HG03342 (cell line): Measurements from ENCODE around the gene ACTR10.

ENCODE experiments used
- ATAC-seq: cut with Tn5 transposase; IDR thresholded peaks from one replicate; pipeline ENCODE4 v1.9.1; 2021; ENCODE audit warnings: mild to moderate bottlenecking, moderate library complexity; ENCODE audit not compliant: unreplicated experiment

Gene ACTR10

DNA sequence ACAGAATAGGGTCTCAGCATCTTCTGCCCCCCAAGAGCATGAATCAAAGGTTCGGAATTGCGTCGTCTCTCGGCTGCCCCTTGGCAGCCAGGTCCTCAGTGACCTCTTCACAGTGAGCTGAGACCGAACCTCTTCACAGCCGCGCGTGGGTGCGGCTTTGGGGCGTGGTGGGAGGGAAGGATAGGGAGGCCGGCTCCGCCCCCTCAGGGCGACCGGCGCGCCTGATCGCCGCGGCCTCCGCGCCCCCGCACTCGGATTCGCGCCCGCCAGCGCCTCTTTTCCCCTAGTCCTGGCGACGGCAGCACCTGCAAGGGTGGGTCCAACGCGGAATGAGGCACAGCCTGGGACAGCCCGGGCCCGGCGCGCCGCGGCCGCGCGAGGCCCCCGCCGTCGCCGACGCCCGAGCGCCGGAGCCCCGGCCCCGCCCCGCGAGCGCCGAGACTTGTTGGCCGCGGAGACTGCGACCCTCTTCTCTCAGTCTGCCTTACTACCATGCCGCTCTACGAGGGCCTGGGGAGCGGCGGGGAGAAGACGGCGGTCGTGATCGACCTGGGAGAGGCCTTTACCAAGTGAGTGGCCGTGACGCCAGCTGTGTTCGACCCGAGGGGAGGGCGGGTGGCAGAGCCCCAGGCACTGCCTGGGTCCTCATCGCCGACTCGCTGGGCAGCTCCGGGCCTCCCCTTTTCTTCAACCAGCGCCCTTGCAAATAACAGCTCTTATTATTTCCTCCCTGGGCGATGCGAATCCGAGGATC is at the start of gene ACTR10:
Gene ACTR10, plus strand, starts transcription at position 424 of the 754 bp plus-strand sequence. Its CDS starts 69 bp downstream, at position 493.
- peak; percentile 90 for ATAC-seq

DNA sequence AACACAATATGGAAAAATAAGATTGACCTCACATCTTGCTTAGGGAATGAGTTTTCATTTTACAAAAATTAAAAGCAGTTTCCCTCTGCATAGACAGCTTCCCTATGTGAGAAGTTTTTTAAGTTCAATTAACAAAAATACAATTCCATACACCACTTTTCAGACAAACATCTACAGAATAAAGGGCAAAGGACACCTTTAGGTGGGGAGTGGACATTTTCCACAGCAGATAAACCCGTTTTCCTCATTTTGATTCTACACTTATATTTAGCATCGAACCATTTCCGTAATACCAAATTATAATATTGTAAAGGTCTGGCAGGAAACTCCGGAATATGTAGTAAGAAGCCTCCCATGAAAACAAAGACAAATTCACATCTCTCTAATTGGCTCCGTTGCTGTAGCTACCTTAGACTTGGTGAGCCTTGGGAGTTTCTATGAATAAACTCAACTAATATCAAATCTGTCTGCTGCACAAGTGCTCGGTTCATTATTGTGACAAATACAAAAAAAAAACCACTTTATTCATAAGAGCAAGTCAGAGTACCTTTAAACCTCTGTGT is 49.6 kb upstream of the ACTR10 start:
- ATAC-seq: no peak

DNA sequence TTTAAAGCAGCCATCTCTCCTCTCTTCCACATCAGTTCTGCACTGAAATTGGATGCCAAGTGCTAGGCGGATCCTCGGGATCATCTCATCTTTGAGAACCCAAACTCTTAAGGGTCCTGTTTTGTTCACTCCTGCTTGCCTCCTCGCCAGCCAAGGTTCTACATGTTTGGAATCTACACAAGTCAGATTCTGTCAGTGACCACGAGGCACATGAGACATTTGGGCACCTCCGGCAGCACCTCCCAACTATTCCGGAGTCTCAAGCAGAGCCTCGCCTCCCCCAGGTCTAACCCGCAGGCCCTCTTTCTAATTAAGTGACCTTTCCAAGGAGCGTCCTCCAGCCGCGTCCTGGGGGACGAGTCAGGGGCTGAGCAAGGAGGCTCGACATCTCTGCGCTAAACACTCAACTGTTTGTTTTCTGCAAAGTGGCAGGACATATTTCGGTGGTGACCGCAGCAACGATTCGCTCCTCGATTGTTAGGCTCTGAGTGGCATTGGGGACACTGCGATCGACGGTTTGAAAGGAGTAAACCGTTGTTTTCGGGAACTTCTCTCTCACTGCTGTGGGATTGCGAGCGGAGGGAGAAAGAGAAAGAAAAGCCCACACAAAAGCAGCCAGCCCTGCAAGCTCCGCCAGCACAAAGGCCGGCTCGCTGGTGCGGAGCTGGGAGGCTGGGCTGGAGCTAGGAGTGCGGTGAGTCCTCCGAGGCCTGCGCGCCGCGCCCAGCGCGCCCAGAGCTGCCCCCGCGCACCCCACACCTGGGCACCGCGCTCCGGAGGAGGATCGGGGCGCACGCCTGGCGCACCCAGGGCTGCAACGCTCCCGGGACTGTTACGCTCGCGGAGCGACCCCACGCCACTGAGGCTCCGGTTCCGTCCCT is 48.6 kb upstream of the ACTR10 start:
- ATAC-seq: peak; percentile 39

DNA sequence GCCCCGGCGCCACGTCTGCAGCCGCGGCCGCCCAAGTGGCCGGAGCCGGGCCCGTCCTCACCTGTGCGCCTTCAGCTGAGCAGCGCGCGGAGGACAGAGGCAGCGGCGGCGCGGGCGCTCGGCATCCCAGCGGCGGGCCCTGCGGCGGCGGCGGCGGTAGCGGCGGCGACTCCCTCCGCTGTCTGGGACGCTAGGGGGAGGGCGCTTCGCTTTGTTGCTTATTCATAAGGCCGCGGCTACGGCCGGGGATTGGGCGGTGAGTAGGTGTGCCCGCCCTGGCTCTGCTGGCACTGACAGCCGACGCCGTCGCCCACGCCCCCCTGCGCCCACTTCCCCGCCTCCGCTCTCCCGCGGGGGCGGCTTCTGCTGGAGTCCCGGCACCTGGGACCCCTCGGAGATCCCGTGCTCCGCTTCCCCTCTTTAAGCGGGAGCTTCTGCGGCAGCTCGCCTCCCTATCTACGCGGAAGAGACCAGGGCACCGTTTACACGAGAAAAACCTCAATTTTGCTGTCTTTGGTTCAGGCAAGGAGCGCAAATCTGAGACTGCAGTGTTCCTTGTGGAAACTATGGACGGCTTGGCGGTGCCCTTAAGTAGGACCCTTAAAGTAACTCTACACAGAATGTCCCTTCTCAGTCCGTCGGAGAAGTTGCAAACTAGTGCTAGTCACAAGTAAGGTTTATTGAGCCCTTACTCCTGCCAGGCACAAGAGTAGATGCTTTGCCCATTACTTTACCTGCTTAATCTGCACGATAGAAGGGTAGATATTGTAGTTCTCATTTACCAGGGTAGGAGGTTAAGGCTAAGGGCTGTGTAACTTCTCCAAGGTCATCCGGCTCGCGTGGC is 47.7 kb upstream of the ACTR10 start, which contains the start of gene ARMH4:
Gene ARMH4, minus strand, starts transcription at position 200 of the 844 bp plus-strand sequence. CDS start 12,855 bp downstream, outside the sequence.
- peak; percentile 91 for ATAC-seq

DNA sequence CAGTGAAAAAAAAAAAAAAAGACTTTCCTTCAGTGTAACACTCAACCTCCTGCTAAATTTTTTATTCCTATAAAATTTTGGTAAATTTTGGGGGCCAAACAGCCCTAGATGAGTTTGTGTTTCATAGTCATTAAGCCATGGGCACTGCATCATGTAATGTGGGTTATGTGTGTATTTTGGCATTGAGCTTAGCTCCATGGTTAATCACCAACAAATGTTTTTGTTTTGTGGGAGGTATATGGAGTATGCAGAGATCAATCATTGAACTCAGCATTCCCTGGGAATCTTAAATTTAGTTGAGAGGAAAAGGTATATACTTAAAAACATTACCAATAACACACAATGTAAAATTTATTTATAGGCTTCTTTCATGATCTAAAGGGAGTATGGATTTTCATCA is 39.4 kb upstream of the ACTR10 start:
- no peak for ATAC-seq

DNA sequence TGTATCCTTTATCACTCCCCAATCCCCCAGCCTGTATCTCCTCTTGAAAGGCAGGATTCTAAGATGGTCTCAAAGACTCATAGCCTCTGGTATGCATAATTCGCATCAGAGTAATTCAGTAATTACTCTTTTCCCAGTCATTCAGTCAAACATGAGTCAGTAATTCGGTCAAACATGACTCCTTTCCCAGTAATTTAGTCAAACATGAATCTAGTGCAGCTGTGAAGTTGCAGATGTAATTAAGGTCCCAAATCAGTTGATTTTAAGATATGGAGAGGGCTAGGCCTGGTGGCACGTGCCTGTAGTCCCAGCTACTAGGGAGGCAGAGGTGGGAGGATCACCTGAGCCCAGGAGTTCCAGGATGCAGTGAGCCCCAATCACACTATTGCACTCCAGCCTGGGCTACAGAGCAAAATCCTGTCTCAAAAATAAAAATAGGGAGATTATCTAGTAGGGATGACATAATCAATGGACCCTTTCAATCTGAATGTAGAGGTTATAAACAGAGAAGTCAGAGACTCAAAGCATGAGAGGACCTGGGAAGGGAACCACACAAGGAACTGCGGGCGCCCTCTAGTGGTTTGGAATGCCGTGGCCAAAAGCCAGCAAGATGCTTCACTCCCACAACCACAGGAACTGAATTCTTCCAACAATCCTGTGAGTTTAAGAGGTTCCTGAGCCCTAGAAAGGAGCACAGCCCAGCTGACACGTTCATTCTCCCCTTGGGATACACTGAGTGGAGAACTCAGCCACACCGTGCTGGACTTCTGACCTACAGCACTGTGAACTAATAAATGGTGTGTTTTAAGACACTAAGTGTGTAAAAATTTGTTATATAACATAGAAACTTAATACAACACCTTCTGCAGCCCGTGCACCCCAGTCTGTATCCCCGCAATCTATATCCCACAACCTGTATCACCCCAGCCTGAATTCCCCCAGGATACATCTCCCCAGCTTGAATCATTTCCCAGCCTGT is 33.7 kb upstream of the ACTR10 start:
- no peak for ATAC-seq

DNA sequence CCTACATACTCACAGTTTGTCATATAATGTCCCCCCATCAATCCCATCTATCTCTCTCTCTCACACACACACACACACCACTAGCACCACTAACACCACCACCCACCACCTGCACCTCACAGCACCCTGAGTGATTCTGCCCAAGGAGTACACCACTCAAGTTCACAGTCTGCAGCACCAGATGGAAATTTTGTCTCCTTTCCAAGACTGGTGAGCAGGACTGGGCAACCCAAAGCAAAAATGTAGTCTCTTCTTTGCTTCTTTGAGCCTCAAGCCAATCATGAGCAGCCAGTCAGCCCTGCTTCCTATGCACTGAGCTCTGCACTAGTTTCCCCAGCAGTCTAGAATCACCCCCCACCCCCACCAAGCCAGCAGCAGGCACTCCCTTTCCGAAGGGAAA is 32.9 kb upstream of the ACTR10 start:
- no peak for ATAC-seq

DNA sequence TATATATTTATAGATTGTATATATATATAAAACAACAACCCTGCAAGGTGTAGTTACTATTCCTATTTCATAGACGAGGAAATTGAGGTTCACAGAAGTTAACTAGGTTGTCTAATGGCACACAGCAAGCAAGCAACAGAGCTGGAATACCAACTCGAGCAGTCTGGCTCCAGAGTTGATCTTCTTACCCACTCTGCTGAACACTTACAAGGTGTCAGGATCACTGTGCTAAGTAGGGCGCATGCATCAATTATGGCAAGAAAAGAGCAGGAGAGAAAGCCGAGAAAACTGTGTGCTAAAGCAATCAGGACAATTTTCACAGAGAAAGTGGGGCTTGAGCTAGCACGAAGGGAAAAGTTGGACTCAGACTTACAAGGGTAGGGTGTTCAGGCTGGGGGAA is 32.1 kb upstream of the ACTR10 start:
- ATAC-seq: no peak

DNA sequence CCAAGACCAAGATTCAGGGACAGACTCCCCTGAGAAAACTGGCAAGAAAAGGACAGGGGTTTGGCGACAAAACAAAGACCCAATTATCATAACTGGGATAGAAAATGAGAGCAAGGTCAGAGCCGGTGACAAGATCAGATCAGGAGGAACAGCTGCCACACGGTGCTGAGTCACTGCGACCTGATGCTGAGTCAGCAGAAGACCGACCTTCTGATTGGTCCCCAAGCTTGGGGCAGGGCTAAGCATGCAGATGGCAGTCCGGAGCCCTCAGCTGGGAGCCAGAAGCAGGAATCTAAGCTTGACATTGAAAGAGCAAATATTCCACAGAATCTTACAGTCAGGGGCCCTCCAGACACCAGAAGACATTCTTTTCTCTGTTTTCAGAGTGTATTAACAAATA is 28.9 kb upstream of the ACTR10 start:
- peak; percentile 94 for ATAC-seq

DNA sequence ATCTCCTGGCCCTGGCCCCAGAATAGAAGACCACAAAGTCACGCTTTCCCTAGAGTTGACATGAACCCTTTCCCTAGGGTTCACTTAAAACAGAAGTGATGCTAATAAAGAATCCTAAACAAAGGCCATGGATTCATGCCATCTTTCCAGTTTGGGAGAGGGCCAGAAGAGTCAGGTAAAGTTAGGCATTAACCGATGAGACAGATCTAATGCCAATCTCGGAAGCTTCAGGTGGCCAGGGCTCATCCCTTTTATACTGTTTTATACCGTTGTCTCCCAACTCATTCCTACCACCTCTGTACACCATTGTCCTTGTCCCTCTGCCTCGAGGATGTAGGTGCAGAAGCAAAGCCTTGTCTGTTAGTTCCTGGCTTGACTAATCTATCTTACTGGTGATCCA is 22.8 kb upstream of the ACTR10 start:
- no peak for ATAC-seq

DNA sequence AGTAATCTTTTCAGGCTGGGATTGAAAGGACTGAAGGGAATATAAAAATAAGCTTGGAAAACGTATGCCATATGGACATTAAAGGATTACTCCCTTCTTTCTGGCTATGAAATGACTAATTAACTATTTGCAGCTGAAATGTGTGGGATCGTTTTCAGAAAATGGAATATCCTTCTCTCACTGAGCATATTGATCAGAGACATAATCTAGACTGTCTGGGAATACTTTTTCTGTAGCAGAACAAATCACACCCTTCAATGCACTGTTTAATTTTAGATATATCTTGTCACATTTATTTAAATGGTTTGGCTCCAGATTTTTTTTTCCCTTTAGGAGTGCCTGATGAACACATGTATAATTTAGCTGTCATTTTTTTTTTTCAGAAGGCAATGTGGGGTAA is 10.8 kb upstream of the ACTR10 start:
- ATAC-seq: no peak

DNA sequence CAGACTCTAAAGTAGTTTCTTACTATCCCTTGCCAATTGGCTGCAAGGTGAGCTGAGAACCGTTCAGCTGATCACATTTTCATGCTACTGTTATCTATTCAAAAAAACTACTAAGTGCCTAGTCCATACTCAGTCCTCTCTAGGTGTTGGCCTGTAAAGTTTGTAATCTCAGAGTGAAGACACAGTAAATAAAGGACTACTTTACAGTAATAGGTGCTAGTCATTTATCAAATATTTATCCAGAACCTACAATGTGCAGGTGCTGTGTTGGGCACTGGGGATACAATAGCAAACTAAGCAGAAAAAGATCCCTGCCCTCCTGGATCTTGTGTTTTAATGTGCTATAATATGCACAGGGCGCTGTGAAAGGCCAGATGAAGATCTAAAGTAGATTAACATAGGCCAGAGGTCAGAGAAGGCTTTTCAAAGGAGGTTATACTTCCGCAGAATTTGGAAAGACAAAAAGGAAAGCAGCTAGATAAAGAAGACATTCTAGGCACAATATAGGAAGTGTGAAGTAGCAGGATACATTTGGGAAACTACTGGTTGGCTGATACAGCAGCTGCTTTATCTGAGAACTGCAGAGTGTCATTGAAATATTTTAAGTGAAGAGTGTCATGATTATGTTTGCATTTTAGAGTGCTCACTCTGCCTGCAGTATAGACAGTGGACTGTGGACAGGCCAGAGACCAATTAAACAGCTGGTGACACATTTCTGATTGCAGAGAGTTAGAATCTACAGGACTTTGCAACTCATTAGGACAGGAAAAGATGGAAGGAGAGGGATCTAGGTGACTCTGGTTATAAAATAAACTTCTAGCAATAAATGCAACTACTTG is 8.0 kb upstream of the ACTR10 start:
- ATAC-seq: no peak

DNA sequence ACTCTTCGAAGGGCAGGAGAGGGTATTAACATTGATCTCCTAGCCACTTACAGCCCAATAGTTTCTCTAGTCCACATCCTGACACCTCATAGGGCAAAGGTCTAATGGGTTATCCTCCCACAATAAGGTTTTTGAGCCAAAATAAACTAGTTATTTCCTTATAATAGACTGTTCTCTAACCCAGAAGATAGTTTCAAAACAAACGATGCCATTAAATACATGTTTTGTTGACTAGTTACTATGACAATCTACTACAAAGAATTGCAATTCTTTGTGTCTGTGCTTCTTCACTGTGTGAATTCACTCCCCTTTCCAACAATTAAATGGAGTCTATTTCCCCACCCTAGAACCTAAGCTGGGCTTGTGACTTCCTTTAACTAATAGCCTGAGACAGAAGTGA is 6.4 kb upstream of the ACTR10 start:
- ATAC-seq: no peak

DNA sequence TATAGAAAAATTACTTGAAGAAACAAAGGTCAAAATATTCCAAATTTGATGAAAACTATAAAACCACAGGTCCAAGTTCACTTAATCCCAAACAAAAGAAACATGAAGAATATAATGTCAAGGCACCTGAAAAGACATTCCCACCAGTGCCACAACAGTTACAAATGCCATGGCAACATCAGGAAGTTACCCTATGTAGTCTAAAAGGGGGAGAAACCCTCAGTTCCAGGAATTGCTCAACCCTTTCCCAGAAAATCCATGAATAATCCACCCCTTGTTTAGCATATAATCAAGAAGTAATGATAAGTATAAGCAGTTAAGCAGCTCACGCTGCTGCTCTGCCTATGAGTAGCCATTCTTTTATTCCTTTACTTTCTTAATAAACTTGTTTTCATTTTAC is 3.8 kb upstream of the ACTR10 start:
- ATAC-seq: no peak

DNA sequence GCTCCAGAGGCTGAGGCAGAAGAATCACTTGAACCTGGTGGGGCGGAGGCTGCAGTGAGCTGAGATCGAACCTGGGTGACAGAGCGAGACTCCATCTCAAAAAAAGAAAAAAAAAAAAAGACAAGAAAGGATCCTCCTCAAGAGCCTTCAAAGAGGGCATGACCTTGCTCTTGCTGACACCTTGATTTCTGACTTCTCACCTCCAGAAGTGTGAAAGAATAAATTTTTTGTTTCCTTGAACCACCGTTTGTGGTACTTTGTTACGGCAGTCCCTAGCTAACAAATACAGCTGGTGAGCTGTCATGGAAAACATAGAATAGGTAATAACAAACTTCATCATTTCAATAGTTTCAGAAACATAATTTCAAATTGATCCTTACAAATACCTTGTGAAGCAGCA is 1.9 kb upstream of the ACTR10 start:
- no peak for ATAC-seq

DNA sequence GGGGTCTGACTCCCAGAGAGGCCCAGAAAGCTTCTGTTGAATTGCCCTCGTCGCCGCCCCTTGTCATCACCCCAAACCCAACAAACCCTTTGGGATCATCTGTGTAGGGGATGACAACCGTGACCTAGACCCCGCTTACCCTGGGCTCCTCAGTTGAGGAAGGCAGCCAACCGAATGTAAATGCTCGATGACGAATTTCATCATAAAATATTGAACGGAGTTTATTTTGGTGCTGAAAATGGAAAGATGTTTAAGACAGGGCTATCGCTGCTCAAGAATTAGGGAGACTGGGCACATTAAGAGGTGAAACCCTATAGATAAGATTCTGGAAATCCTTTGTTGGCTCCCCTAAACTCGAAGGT is 512 bp downstream of the ACTR10 start:
- ATAC-seq: peak; percentile 17

DNA sequence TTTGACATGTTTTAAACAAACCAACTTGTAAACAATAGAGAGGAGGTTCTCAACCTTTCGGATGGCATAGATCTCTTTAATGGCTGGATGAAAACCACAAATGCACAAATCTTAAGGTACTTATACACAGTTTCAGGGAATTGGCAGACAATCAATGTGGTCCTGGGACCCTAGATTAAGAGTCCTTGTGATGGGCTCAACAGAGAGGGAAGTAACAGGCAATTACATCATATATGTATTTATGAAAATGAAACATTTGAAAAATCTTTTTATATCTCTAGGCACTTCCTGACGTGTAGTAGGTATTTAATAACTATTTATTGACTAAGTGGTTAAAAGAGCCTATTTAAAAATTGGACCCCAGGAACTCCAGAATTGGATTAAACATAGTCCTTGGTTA is 897 bp downstream of the ACTR10 start:
- no peak for ATAC-seq

DNA sequence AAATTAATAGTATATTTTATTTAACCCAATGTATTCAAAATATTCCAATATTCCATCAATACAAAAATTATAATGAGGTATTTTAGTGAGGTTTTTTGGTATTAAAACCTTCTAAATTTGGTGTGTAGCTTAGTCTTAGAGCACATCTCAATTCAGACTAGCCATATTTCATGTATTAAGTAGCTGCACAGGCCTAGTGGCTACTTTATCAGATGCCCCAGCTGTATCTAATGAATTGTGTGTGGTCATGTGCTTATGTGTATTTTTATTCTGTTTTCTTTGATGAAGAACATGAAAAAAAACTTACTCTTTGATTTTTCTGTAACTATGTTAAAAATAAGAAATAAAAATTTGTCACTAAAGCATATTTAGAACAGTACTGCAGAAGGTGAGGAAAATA is 13.2 kb downstream of the ACTR10 start:
- no peak for ATAC-seq
